ENCODE measurements around the gene PPARG. TPM values are rescaled to one million over a fixed set of nuclear protein-coding genes. Genes with fewer than 3 reads are reported as not detected.

PPARG gene
- total RNA-seq, 4 donors from 2014 or later: 26.4 to 46.4 (median 37.4) TPM

GRCh38 chr3:12394569-12395271 lies 105.8 kb downstream of the PPARG start:
- Histone ChIP-seq H3K4me1 (peaks cover 0 to 8% (median 2%) of the 10 kb centered on the region in 4 donors), H3K4me3 (no peak overlapping the region), H3K27ac (no peak overlapping the region)

DNA sequence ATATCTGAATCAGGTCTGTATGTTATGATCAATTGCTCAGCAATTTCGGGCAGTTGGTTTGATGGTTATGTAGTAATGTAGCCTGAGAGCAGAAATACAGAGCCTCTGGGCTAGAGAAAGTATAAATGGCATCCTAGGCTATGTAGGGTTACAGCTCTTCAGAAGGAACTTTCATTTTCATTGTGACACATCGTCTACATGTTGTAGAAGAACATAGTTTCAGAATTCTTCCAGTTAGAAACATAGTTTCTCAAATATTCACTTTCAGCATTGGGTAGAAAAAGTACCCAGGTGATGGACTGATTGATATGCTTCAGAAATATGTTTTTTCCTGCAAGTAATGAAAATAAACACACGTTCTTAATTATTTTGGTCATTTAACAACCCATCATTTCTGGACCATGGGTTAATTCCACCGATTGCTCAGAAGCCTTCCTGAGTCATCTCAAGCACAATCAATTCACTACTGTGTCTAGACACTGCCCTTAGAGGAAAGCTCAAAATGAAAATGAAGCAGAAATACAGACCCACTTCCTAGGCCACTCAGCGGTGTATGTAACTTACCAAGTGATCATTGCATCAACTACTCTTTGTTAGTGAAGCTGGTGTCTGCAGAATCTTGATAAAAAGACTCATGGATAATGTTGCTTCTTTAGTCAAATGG lies 106.6 kb downstream of the PPARG start:
- H3K36me3 ChIP-seq: no peaks in the 10 kb centered on the region
- H3K27ac ChIP-seq: no peak overlapping the region
- DNase-seq: no peak
- H3K4me1 ChIP-seq: peaks cover 0 to 8% (median 2%) of the 10 kb centered on the region in 4 donors
- H3K27me3 ChIP-seq: no peaks in the 10 kb centered on the region
- TF ChIP-seq CTCF (IDR thresholded peaks at IDR 0.05): no peak
- TF ChIP-seq POLR2A (IDR thresholded peaks at IDR 0.05): no peak
- H3K9me3 ChIP-seq: no peaks in the 10 kb centered on the region
- H3K4me3 ChIP-seq: no peak overlapping the region

More at GRCh38 chr3:12394569-12395271, 105.8 kb downstream of the PPARG start:
- Histone ChIP-seq H3K27me3 (no peaks in the 10 kb centered on the region), H3K9me3 (no peaks in the 10 kb centered on the region), H3K36me3 (no peaks in the 10 kb centered on the region)
- TF ChIP-seq POLR2A (IDR thresholded peaks at IDR 0.05) (no peak), CTCF (IDR thresholded peaks at IDR 0.05) (no peak)
- DNase-seq: no peak

DNA sequence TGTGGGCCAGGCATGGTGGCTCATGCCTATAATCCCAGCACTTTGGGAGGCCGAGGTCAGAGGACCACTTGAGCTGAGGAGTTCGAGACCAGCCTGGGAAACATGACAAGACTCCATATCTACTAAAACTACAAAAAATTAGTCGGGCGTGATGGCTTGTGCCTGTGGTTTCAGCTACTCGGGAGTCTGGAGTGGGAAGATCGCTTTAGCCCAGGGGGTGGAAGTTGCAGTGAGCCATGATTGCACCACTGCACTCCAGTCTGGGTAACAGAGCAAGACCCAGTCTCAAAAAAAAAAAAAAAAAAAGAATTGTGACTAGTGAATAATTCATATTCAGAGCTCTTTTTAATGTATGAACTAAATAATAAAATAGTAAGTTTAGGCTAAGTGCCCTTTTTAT lies 107.6 kb downstream of the PPARG start:
- no peak for DNase-seq
- no peaks in the 10 kb centered on the region for H3K9me3 ChIP-seq
- no peaks in the 10 kb centered on the region for H3K36me3 ChIP-seq
- no peak overlapping the region for H3K27ac ChIP-seq
- H3K27me3 ChIP-seq: no peaks in the 10 kb centered on the region
- H3K4me3 ChIP-seq: no peak overlapping the region
- no peak for TF ChIP-seq CTCF (IDR thresholded peaks at IDR 0.05)
- no peak for TF ChIP-seq POLR2A (IDR thresholded peaks at IDR 0.05)
- H3K4me1 ChIP-seq: peaks cover 0 to 8% (median 2%) of the 10 kb centered on the region in 4 donors

GRCh38 chr3:12399226-12399625 lies 110.4 kb downstream of the PPARG start:
- no peak overlapping the region for H3K4me3 ChIP-seq
- DNase-seq: no peak
- TF ChIP-seq POLR2A (IDR thresholded peaks at IDR 0.05) (no peak), CTCF (IDR thresholded peaks at IDR 0.05) (no peak)
- peaks cover 0 to 5% (median 0%) of the 10 kb centered on the region in 4 donors for H3K4me1 ChIP-seq
- H3K27me3 ChIP-seq: no peaks in the 10 kb centered on the region
- no peaks in the 10 kb centered on the region for H3K9me3 ChIP-seq
- H3K27ac ChIP-seq: no peak overlapping the region
- H3K36me3 ChIP-seq: no peaks in the 10 kb centered on the region

GRCh38 chr3:12400616-12401194 lies 111.8 kb downstream of the PPARG start:
- Histone ChIP-seq H3K27ac (no peak overlapping the region), H3K36me3 (no peaks in the 10 kb centered on the region), H3K9me3 (no peaks in the 10 kb centered on the region), H3K4me1 (no peaks in the 10 kb centered on the region), H3K27me3 (no peaks in the 10 kb centered on the region), H3K4me3 (no peak overlapping the region)
- DNase-seq: no peak
- TF ChIP-seq POLR2A (IDR thresholded peaks at IDR 0.05) (no peak), CTCF (IDR thresholded peaks at IDR 0.05) (no peak)

Data from Peyer's patch (tissue), 4 donors.